H1 (cell line): Measurements from ENCODE around the gene KRTAP19-4. TPM values are rescaled to one million over a fixed set of nuclear protein-coding genes. Genes with fewer than 3 reads are reported as not detected.

ENCODE experiments used
- CTCF ChIA-PET: fragments of 300-600 bp; sonication (Branson Sonifier 250); formaldehyde crosslinking; loops from one replicate; lab custom pipeline; 2021; ENCODE audit not compliant: partially characterized antibody; lab: Charles Lee
- POLR2A ChIA-PET: fragments of 300-600 bp; sonication (Branson Sonifier 250); formaldehyde crosslinking; loops from one replicate; lab custom pipeline; 2021; ENCODE audit warnings: inconsistent platforms; ENCODE audit not compliant: partially characterized antibody; lab: Charles Lee
- DNase-seq, 2 experiments: peaks; one replicate each; pipeline versions ENCODE4 v3.0.0 to v3.0.0-alpha.2; 2010 to 2022; ENCODE audit warnings: low spot score in 2 of 2, low read depth in 1 of 2, mixed read lengths in 1 of 2
- FAIRE-seq: peaks from 2 replicates; lab custom pipeline; 2011; peaks lifted over from hg19 to GRCh38; lab: Jason Lieb, UNC
- H2AFZ ChIP-seq: 2 replicates; pipeline ENCODE4 v1.8.1; 2012; ENCODE audit warnings: low read length, inconsistent platforms
- H2AK5ac ChIP-seq: 2 replicates; pipeline ENCODE4 v1.6.1; 2013; ENCODE audit warnings: low read depth, low read length
- H2BK120ac ChIP-seq: replicated peaks from 2 replicates; pipeline ENCODE3; 2013; ENCODE audit warnings: low read depth, low read length, inconsistent platforms
- H2BK12ac ChIP-seq: 2 replicates; pipeline ENCODE4 v1.6.1; 2013; ENCODE audit warnings: low read depth, low read length
- H2BK15ac ChIP-seq: 2 replicates; pipeline ENCODE4 v1.6.1; 2013; ENCODE audit warnings: low read length
- H2BK20ac ChIP-seq: 2 replicates; pipeline ENCODE4 v1.6.1; 2013; ENCODE audit warnings: low read length
- H2BK5ac ChIP-seq: 2 replicates; pipeline ENCODE4 v1.6.1; 2013; ENCODE audit warnings: low read depth, low read length
- H3K14ac ChIP-seq: 2 replicates; pipeline ENCODE4 v1.6.1; 2013; ENCODE audit warnings: inconsistent platforms; ENCODE audit not compliant: insufficient read length
- H3K18ac ChIP-seq: 2 replicates; pipeline ENCODE4 v1.6.1; 2013; ENCODE audit warnings: low read length; ENCODE audit errors: extremely low read depth
- H3K23ac ChIP-seq: 2 replicates; pipeline ENCODE4 v1.6.1; 2013; ENCODE audit warnings: inconsistent platforms; ENCODE audit not compliant: insufficient read length
- H3K23me2 ChIP-seq: 2 replicates; pipeline ENCODE4 v1.6.1; 2013; ENCODE audit warnings: low read depth, low read length
- H3K27ac ChIP-seq: 2 replicates; pipeline ENCODE4 v1.6.1; 2011; ENCODE audit warnings: low read depth, low read length, inconsistent platforms
- H3K27me3 ChIP-seq, 4 experiments: replicated peaks in 1 of 4; 1 replicate in 1 of 4; 2 replicates in 3 of 4; pipeline versions ENCODE4 v1.6.1 to v1.8.1; 2011 to 2013; ENCODE audit warnings: low read length in 3 of 4, mild to moderate bottlenecking in 3 of 4, inconsistent platforms in 2 of 4, mixed read lengths in 2 of 4, moderate library complexity in 1 of 4; ENCODE audit not compliant: control insufficient read depth in 3 of 4, insufficient read depth in 3 of 4; ENCODE audit errors: extremely low read depth in 1 of 4
- H3K36me3 ChIP-seq, 4 experiments: 2 replicates each; pipeline versions ENCODE4 v1.6.1 to v1.8.1; 2011 to 2013; ENCODE audit warnings: mild to moderate bottlenecking in 4 of 4, low read length in 3 of 4, moderate library complexity in 2 of 4, control low read depth in 1 of 4, inconsistent platforms in 1 of 4; ENCODE audit not compliant: insufficient read depth in 4 of 4, control insufficient read depth in 2 of 4
- H3K4ac ChIP-seq: replicated peaks from 2 replicates; pipeline ENCODE3; 2013; ENCODE audit warnings: low read length, low read depth, mixed read lengths, inconsistent platforms; ENCODE audit not compliant: insufficient read length
- H3K4me1 ChIP-seq, 4 experiments: replicated peaks in 1 of 4; 1 replicate in 1 of 4; 2 replicates in 3 of 4; pipeline versions ENCODE4 v1.6.1 to v1.8.1; 2011 to 2013; ENCODE audit warnings: low read length in 3 of 4, inconsistent platforms in 2 of 4, mixed read lengths in 1 of 4; ENCODE audit not compliant: insufficient read depth in 4 of 4, control insufficient read depth in 3 of 4
- H3K4me2 ChIP-seq, 2 experiments: 2 replicates each; pipeline versions ENCODE4 v1.6.1 to v1.8.1; 2011 to 2013; ENCODE audit warnings: low read depth in 2 of 2, low read length in 2 of 2, control low read depth in 1 of 2, inconsistent platforms in 1 of 2, mild to moderate bottlenecking in 1 of 2; ENCODE audit not compliant: insufficient read depth in 1 of 2
- H3K4me3 ChIP-seq, 4 experiments: fragments of 200-600, 300-600 bp in 1 of 4; sonication (generic), shearing (Covaris generic), sonication (Bioruptor Twin) in 1 of 4; 2 replicates each; pipeline versions ENCODE4 v1.5.1 to v1.8.1; 2011 to 2016; ENCODE audit warnings: low read length in 4 of 4, low read depth in 3 of 4, control low read depth in 2 of 4, inconsistent platforms in 2 of 4, mild to moderate bottlenecking in 2 of 4, mixed read lengths in 1 of 4, moderate library complexity in 1 of 4; ENCODE audit not compliant: insufficient read depth in 2 of 4; ENCODE audit errors: extremely low read depth in 1 of 4
- H3K56ac ChIP-seq: replicated peaks from 2 replicates; pipeline ENCODE3; 2013; ENCODE audit warnings: low read depth, mild to moderate bottlenecking, mixed read lengths, low read length, inconsistent platforms; ENCODE audit not compliant: insufficient read length
- H3K79me1 ChIP-seq: 2 replicates; pipeline ENCODE4 v1.6.1; 2013; ENCODE audit warnings: low read depth, low read length, control low read depth
- H3K79me2 ChIP-seq, 2 experiments: 2 replicates each; pipeline versions ENCODE4 v1.6.1 to v1.8.1; 2012 to 2013; ENCODE audit warnings: low read length in 2 of 2, mild to moderate bottlenecking in 2 of 2, inconsistent platforms in 1 of 2; ENCODE audit not compliant: insufficient read depth in 2 of 2, control insufficient read depth in 1 of 2
- H3K9ac ChIP-seq, 4 experiments: replicated peaks in 1 of 4; 1 replicate in 1 of 4; 2 replicates in 3 of 4; pipeline versions ENCODE4 v1.6.1 to v1.8.1; 2011 to 2013; ENCODE audit warnings: low read depth in 3 of 4, low read length in 3 of 4, control low read depth in 2 of 4, mild to moderate bottlenecking in 2 of 4, moderate library complexity in 2 of 4, inconsistent platforms in 1 of 4; ENCODE audit errors: extremely low read depth in 1 of 4
- H3K9me3 ChIP-seq, 2 experiments: 2 replicates each; pipeline versions ENCODE4 v1.6.1 to v1.8.1; 2012 to 2013; ENCODE audit warnings: mild to moderate bottlenecking in 2 of 2, moderate library complexity in 2 of 2, control low read depth in 1 of 2, inconsistent platforms in 1 of 2, low read depth in 1 of 2, low read length in 1 of 2, mixed read lengths in 1 of 2; ENCODE audit not compliant: insufficient read depth in 2 of 2
- H4K20me1 ChIP-seq, 2 experiments: replicated peaks in 1 of 2; 2 replicates each; pipeline versions ENCODE3 to v1.8.1; 2011 to 2013; ENCODE audit warnings: inconsistent platforms in 2 of 2, low read length in 2 of 2, mild to moderate bottlenecking in 1 of 2; ENCODE audit not compliant: insufficient read depth in 2 of 2, control insufficient read depth in 1 of 2
- H4K5ac ChIP-seq: 2 replicates; pipeline ENCODE4 v1.6.1; 2013; ENCODE audit warnings: low read length, low read depth, mixed read lengths, inconsistent platforms; ENCODE audit not compliant: insufficient read length
- H4K8ac ChIP-seq: 2 replicates; pipeline ENCODE4 v1.8.0; 2013; ENCODE audit warnings: mild to moderate bottlenecking, moderate library complexity, low read length, inconsistent platforms; ENCODE audit not compliant: insufficient read depth; ENCODE audit errors: extremely low read depth
- H4K91ac ChIP-seq: replicated peaks from 2 replicates; pipeline ENCODE3; 2013; ENCODE audit warnings: low read length, mixed read lengths, inconsistent platforms; ENCODE audit not compliant: insufficient read length
- CBX5 ChIP-seq: fragments of 300-800, 300-1000 bp; sonication (generic); IDR thresholded peaks from 2 replicates; pipeline ENCODE4 v1.7.1; 2016; ENCODE audit warnings: antibody characterized with exemption, low read length, low read depth
- CHD2 ChIP-seq: IDR thresholded peaks from 2 replicates; pipeline ENCODE4 v1.6.1; 2012; ENCODE audit warnings: low read length, improper control_type of control experiment
- CTBP2 ChIP-seq: IDR thresholded peaks from 2 replicates; pipeline ENCODE4 v1.7.0; 2011; ENCODE audit warnings: borderline replicate concordance, mild to moderate bottlenecking, moderate library complexity, mixed read lengths, low read length; ENCODE audit not compliant: insufficient read depth, insufficient read length
- SP1 ChIP-seq: IDR thresholded peaks from 2 replicates; pipeline ENCODE4 v1.6.1; 2011; ENCODE audit warnings: low read depth, low read length
- WGBS, 2 experiments: shearing (Covaris generic) in 1 of 2; methylation state at CpG; one replicate each; pipeline versions ENCODE4 v1.1.6 to v1.1.7; 2013 to 2015; ENCODE audit warnings: low lambda C conversion rate in 2 of 2, mixed read lengths in 2 of 2, inconsistent platforms in 1 of 2, low coverage in 1 of 2, missing lambda C conversion rate in 1 of 2; ENCODE audit not compliant: insufficient replicate concordance in 2 of 2, insufficient coverage in 1 of 2, insufficient read length in 1 of 2; ENCODE audit errors: extremely low coverage in 1 of 2, missing lambda C conversion rate in 1 of 2; 5-methylcytosine and 5-hydroxymethylcytosine counted together
- polyA plus RNA-seq, 7 experiments: library from polyadenylated mRNA; depleted of rRNA in 3 of 7; stranded (reverse) in 5 of 7; unstranded in 2 of 7; fragments of >200 nt in 5 of 7; fragments of 200-250 nt in 2 of 7; gene quantifications; 1 replicate in 5 of 7; 2 replicates in 1 of 7; 4 replicates in 1 of 7; pipeline versions ENCODE4 v1.2.1 to v1.2.3, GENCODE V29; 2011 to 2013; ENCODE audit warnings: missing spikeins in 2 of 7, mixed read lengths in 2 of 7
- total RNA-seq: library from RNA; stranded (reverse); fragmentation: NEBNext Ultra II Directional; extraction: Animal tissue kit (Norgen Biotek cat#: 25700); gene quantifications from 2 replicates; pipeline ENCODE4 v1.2.1, GENCODE V29; 2021
- TF ChIP-seq, protein P1 (sequence below): IDR thresholded peaks from 2 replicates; pipeline ENCODE4 v1.6.1; 2012; ENCODE audit warnings: low read length, inconsistent platforms

Gene KRTAP19-4
- total and polyA plus RNA-seq, 2 of the 8 experiments (the other 6 are each of a cell fraction or from before 2014, with no cell fraction given) = not detected

DNA sequence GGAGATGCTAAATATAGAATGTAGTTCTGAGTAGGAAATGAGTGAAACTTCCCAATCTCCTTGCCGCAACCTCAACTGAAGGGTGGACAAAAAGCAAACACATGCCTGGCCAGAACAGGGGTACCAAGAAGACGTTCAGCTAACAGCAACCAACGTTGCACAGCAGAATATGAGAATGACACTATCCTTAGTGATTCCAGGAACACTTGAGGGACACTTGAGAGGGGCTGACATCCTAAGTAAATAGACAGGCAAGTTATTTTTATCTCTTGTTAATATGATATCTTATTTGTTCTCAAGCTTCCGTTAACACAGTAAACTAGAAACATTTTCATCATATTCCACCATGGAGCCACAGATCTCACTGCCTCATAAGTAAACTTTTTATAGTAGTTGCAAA lies 17.7 kb downstream of the KRTAP19-4 start:
- Histone ChIP-seq H3K36me3 (no peaks in the 10 kb centered on the region), H2BK5ac (no peak overlapping the region)

More for the DNA sequence above, 17.7 kb downstream of the KRTAP19-4 start:
- H2AFZ ChIP-seq = no peak overlapping the region
- no peak overlapping the region for H4K8ac ChIP-seq
- ChIA-PET CTCF (interaction anchor here (1.1 to 2.1 kb wide), 2 partner anchors 15 to 27 kb away, joined by 3 to 8 read pairs; no protein-coding TSS in a partner anchor), POLR2A (no interaction called here)
- H2BK15ac ChIP-seq = no peak overlapping the region
- H3K9me3 ChIP-seq = no peaks in the 10 kb centered on the region
- FAIRE-seq = no peak
- H3K4me2 ChIP-seq = no peak overlapping the region
- no peak overlapping the region for H4K5ac ChIP-seq
- no peak overlapping the region for H3K4me3 ChIP-seq
- H2BK12ac ChIP-seq = no peak overlapping the region
- H3K79me1 ChIP-seq = no peaks in the 10 kb centered on the region
- no peak overlapping the region for H2BK120ac ChIP-seq
- H3K14ac ChIP-seq = no peak overlapping the region
- no peak overlapping the region for H3K23ac ChIP-seq
- 92% methylated on average over 4 of the region's 4 CpGs; no CpG with 5 or more reads in 1 of the 2 experiments for WGBS, 2 experiments
- no peak overlapping the region for H3K27ac ChIP-seq
- no peak overlapping the region for H2BK20ac ChIP-seq
- no peaks in the 10 kb centered on the region for H3K79me2 ChIP-seq
- TF ChIP-seq CHD2 = no peak
- TF ChIP-seq CBX5 = no peak
- no peak for TF ChIP-seq CTBP2
- TF ChIP-seq SP1 = no peak
- TF ChIP-seq, protein P1, sequence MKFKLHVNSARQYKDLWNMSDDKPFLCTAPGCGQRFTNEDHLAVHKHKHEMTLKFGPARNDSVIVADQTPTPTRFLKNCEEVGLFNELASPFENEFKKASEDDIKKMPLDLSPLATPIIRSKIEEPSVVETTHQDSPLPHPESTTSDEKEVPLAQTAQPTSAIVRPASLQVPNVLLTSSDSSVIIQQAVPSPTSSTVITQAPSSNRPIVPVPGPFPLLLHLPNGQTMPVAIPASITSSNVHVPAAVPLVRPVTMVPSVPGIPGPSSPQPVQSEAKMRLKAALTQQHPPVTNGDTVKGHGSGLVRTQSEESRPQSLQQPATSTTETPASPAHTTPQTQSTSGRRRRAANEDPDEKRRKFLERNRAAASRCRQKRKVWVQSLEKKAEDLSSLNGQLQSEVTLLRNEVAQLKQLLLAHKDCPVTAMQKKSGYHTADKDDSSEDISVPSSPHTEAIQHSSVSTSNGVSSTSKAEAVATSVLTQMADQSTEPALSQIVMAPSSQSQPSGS = no peak
- H3K4me1 ChIP-seq = no peaks in the 10 kb centered on the region
- H3K56ac ChIP-seq = no peak overlapping the region
- no peak overlapping the region for H3K4ac ChIP-seq
- H3K9ac ChIP-seq = no peak overlapping the region
- no peaks in the 10 kb centered on the region for H3K23me2 ChIP-seq
- no peak overlapping the region for H2AK5ac ChIP-seq
- H4K91ac ChIP-seq = no peak overlapping the region
- H3K18ac ChIP-seq = no peak overlapping the region
- no peak for DNase-seq
- H4K20me1 ChIP-seq = no peaks in the 10 kb centered on the region
- no peaks in the 10 kb centered on the region for H3K27me3 ChIP-seq
